GM18502 (cell line): ENCODE data around the gene LRRC51.
"Not testable (repeated sequence)": the region's sequence is repeated elsewhere in the genome, so short reads cannot be mapped to it uniquely, and the experiment has no call there.

Source experiments
- ATAC-seq: cut with Tn5 transposase; IDR thresholded peaks from one replicate; pipeline ENCODE4 v1.9.1; 2021; ENCODE audit warnings: mild to moderate bottlenecking; ENCODE audit not compliant: unreplicated experiment, poor library complexity

LRRC51 gene

DNA sequence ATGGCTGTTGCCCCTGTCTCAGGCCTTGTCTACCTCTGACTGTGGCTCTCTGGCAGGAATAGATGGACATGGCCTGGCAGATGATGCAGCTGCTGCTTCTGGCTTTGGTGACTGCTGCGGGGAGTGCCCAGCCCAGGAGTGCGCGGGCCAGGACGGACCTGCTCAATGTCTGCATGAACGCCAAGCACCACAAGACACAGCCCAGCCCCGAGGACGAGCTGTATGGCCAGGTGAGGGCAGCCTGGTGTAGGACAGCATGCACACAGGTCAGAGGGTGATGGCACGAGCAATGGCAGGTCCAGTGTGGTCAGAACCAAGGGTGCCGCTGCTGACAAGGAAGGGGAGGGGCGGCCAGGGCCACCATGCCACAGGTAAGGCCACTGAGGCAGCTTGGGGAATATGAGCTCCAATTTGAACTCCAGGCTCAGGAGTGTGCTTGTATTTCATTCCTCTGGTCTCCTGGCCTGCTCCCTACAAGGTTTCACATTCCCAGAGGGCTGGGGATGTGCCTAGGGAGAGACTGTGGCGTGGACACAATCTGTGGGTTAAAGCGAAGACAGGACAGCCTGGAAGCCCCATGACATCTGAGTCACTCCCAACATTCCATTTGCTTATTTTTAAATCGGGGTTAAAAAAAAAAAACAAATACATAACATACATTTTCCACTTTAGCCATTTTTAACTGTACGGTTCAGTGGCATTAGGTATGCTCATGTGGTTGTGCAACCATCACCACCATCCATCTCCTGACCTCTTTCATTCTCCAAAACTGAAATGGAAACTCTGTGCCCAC lies 55.4 kb downstream of the LRRC51 start:
- ATAC-seq: no peak

DNA sequence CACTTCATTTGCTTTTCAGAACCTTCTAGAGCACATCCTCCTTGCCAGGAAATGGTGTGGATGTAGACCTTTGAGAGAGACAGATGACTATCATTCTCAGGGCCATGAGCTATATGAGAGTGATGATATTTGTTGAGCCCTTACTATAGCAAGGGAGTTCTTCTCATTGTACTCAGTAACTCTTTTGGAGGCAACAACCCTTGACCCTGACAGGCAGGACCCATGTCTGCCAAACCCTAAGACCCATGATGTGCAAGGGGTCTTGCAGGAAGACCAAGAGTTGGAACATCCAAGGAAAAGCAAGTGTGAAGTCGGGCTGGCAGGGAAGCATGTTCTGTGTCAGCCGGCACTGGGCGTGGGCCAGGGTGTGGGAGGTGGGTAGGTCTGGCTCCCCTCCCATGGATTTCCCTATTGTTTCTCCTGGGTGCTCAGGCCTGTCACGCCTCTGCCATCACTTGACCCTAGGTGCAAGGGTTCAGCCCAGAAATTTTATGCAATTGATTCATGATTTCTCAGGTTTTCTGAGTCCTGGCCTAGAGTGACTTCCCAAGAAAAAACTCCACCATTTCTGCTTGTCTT lies 56.1 kb downstream of the LRRC51 start:
- ATAC-seq: no peak

DNA sequence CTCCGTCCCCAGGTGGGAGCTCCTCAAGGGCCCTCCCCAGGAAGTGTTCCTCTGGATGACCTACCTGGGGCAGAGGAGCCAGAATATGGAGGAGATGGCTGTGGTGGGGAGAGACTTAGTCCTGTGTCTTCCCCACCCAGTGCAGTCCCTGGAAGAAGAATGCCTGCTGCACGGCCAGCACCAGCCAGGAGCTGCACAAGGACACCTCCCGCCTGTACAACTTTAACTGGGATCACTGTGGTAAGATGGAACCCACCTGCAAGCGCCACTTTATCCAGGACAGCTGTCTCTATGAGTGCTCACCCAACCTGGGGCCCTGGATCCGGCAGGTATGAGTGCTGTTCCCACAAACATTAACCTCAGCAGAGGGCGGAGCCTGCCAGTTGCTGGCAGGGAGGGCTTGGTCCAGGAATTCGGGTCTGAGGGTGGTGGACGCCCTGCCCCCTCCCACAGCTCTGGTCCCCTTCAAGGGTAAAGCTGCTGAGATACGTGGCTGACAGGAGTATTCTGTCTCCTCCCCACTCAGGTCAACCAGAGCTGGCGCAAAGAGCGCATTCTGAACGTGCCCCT lies 58.3 kb downstream of the LRRC51 start:
- no peak for ATAC-seq

DNA sequence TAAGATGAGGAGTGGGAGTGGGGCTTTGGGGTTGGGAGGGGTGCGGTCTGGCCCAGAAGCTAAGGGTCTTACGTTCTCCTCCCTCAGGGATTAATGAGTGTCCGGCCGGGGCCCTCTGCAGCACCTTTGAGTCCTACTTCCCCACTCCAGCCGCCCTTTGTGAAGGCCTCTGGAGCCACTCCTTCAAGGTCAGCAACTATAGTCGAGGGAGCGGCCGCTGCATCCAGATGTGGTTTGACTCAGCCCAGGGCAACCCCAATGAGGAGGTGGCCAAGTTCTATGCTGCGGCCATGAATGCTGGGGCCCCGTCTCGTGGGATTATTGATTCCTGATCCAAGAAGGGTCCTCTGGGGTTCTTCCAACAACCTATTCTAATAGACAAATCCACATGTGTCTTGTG lies 58.9 kb downstream of the LRRC51 start:
- no peak for ATAC-seq

DNA sequence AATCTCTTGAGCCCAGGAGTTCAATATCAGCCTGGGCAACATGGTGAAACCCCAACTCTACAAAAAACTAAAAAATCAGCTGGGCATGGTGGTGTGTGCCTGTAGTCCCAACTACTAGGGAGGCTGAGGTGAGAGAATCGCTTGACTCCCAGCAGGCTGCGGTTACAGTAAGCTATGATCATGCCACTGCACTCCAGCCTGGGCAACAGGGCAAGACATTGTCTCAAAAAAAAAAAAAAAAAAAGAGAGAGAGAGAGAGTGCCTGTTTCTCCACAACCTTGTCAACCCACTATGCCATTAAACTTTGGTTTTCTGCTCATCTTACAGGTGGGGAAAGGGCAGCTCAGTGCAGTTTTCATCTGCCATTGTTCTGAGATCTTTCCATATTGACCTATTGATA lies 60.0 kb downstream of the LRRC51 start:
- no peak for ATAC-seq

DNA sequence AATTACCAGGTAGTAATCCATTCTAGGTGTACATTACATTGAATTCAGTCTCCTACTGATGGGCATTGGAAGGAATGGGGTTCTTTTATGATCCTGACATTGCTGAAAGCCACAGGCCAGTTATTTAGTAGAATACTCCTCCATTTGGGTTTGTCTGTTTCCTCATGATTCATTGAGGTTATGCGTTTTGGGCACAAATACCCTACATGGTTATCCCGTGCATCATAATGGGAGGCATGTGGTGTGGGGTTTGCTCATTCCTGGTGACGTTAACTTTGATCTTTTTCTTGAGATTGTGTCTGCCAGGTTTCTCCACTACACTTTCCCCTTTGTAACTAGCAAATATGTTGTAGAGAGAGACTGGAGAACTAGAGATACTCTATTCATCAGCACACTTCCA lies 60.4 kb downstream of the LRRC51 start:
- ATAC-seq: no peak

DNA sequence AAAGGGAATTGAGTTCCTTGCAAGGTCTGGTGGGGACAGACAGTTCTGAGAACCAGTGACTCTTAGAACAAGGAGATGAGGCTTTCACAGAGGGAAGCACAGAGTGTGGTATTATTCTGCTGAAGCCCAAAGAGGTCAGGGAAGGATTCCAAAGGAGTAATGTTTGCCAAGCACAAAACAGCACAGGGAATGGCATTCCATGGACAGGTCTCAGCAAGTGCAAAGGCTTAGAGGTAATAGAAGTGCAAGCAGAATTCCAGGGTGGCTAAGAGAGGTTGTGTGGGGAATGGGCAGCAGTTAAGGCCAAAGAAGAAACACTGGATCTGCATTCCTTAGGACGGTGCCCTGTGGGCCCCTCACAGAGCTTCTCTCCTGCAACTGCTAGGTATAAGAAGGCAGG lies 61.4 kb downstream of the LRRC51 start:
- ATAC-seq: not testable (repeated sequence)

DNA sequence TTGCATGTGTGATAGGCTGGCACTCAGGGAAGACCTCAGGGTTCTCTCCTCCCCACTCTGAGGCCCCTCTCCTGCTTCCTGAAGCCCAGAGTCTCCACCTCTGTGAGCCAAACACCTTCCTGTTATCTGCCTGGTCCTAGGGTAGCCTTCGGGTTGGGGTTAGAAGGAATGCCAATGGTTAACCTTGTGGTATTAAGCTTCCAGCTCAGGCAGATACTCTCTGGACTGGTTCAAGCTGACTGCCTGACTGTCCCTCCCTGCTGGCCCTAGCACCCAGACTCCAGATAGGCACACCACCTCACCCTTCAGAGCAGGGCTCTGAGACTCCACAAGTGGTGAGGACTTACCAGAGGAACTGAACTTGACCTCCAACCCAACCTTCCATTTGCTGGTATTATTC lies 61.9 kb downstream of the LRRC51 start:
- ATAC-seq: not testable (repeated sequence)

DNA sequence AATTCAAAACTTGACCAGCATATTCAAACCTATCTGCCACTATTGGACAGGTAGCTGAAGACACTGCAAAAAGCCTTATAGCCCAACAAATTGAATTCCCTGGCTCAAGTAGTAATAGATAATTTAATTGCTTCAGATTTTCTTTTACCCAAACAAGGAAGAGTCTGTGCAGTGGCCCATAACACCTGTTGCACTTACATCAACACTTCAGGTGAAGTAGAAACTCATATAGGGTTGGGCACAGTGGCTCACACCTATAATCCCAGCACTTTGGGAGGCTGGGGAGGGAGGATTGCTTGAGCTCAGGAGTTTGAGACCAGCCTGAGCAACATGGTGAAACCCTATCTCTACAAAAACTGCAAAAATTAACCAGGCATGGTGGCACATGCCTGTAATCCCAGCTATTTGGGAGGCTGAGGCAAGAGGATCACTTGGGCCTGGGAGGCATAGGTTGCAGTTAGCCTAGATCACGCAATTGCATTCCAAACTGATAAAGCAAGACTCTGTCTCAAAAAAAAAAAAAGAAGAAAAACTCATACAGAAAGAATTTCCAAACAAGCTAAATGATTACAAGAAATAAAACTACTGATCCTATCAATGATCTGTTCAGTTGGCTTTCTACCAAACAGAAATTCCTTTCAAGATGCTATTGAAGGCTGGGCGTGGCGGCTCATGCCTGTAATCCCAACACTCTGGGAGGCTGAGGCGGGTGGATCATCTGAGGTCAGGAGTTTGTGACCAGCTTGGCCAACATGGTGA lies 64.3 kb downstream of the LRRC51 start:
- ATAC-seq: no peak
